HCEC 1CT (cell line): Measurements from ENCODE around the gene GRIA1.
"Not testable (repeated sequence)": the region's sequence is repeated elsewhere in the genome, so short reads cannot be mapped to it uniquely, and the experiment has no call there.

Experiments used
- DNase-seq: peaks from one replicate; pipeline ENCODE4 v3.0.0-alpha.2; 2017

Gene GRIA1

DNA sequence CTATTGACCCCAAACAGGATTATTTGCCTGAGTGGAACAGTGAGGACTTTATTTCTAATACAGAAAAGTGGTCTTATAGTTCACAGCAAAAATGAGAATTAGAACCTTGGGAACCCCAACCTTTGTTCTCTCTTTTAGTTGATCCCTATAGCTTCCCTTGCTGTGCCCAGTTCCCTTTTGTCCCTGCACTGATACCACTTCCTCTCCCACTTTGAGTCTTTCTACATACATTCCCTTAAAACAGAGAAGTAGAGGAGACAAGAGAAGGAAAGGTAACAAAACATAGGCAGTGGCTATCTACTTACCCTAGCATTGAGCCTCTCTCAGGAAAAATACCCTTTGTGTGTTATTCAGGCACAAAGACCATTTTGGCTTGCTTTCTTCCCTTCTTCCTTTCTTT lies 301.8 kb downstream of the GRIA1 start:
- no peak for DNase-seq

DNA sequence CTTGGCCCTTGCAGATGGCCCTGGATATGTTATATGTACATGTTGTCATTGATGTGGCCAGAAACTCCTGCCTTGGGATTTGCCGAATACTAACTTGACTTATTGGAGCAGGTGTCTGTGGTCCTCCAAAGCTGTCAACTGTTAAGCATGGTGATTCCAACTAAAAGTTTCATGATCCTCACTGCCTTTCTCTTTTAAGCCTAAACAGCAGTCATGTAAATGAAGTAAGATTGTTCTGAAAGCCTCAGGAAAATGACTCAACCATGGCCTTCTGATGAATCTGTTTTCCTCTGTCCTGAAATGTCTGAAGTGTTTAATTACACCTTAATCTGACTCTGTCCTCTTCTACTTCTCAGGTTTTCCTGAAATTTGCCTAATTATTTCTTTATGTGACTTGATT lies 303.2 kb downstream of the GRIA1 start:
- no peak for DNase-seq

DNA sequence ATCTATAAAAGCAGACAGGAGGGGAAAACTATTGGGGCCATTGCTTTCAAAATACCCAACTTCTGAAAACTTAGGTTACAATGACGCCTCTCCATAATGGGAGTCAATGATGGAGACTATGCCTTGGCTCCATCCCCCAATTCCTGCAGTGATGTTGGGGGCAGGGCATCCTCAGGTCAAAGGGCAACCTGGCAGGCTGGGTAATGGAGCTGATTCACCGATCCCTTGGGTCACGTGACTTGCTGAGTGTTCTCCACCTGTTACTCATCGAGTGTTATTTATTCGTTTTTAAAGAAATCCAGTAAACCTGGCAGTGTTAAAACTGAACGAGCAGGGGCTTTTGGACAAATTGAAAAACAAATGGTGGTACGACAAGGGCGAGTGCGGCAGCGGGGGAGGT lies 303.9 kb downstream of the GRIA1 start:
- DNase-seq, result no peak

DNA sequence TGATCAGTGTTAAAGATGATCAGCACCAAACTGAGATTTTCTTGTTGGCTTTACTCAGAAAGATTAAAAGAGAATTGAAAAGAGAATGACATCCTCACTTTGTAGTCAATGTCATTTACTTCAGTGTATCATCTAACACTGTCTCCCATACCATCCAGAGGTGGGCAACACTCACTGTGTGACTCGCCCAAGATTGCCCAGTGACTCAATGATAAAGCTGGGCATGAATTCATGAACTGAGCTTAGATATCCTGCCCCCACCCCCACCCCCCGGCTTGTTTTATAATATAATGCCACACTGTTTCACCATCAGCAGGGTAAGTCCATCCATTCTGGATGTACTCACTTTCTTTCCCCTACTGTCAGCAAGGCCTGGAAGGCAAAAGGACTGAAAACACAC lies 306.1 kb downstream of the GRIA1 start:
- no peak for DNase-seq

DNA sequence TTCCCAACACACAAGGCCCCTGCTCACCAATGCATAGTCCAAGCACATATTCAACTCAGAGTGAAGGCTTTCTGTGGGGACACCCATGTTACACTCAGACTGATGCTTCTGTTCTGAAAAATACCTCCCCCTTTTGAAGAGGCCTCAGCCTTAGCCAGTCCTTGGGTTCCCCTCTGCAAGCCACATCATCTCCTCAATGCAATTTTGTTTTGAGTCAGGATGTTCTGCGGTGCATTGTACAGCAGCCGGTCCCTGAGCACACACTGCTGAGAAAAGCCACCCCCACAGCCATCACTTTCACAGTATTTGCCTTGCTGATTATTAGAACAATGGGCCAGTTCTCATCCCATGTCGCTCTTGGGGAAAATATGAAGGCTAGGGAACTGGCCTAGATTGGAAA lies 307.0 kb downstream of the GRIA1 start:
- DNase-seq, result no peak

DNA sequence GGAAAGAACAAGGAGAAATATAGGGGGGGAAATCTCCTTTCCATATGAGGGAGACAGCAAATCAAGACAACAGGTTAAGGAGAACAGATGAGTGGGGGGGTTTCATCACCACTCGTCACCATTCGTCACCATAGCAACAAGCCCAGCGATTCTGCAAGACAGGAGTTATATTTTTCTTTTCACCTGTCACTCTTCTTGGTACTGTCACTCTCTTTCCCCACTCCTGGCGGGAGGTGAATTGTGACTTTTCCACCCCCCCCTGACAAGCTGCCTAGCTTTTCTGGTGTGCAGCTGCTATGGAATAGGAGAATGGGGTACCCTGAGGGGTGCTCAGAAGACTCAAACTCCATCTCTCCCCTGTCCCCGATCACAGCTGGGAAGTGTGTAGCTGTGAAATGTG lies 308.4 kb downstream of the GRIA1 start:
- DNase-seq, result no peak

DNA sequence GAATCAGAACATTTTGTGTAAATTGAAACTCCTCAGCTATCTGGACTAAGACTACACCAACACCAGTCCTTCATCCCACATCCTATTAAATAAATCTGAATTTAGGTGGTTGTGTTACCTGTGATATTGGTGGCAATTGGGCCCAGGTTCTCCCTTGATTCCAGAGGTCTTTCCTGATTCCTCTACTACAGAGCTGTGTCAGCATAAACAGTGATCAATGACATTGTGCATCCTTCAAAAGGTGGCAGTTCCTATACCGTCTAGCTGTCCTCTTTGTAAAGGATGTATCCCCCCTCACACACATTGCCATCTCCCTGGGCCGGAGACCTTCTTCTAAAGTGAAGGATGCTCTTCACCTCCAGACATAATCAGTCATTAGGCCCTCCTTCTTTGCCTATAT lies 309.0 kb downstream of the GRIA1 start:
- DNase-seq, result no peak

DNA sequence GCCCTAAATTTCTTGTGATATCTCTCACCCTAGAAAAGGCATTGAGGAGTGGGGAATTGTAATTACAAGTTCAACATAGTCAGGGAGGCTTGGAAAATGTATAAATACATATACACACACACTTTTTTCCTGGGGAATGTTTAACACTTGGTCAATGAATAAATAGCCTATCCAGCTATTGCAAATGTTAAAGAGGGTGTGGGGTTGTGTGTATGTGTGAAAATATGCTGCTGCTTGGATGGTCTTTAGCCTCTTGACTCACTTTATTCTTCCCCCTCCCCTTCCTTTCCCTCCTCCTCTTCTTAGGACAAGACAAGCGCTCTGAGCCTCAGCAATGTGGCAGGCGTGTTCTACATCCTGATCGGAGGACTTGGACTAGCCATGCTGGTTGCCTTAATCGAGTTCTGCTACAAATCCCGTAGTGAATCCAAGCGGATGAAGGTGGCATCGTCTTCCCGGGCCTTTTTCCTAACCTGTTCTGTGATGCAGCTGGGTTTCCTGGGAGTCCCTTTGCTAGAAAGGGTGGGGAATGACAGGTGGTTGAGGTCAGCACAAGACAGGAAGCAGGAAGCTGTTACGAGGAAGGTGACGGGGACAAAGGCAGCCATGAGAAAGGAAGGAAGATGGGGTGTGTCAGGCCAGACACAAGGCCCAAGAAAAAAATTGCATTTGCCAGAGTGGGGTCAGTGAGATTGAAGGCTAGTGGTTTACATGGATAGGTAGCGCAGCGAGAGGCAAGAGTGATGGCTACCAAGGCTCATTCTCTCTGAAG lies 311.8 kb downstream of the GRIA1 start:
- DNase-seq, result no peak

DNA sequence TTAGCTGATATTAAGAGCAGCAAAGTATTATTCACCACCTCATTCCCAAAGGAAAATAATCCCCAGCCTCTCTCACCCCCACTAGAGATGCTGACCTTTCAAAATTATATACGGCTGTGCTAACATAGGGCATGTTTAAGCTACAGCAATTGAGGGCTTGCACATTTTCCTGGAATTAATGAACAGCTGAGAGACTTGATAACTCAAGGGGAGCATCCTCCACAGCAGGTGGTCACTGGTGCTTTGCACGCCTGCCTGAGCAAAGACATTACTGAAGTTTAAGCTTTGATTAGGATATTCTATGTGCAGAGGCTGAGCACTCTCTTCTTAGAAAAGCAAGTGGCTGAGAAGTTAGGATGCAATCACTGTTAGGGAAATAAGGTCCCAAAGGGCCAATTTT lies 317.3 kb downstream of the GRIA1 start:
- no peak for DNase-seq

DNA sequence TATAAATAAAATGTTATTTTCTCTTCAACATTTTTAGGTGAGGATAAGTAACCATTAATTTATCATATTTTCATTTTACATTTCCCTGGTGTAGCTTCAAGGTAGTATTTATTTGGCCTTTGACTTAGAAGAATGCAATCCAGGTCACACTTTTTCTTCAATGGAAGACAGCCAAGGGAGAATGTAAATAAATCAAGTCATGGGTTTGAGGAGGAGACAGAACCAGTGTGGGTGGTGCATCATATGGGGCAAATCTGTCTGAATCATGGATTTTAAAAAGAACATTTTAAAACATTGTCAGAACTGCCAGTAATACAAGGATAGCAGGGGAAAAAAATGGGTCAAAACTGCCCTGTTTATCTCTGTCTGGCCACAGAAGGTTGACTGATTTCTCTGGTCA lies 318.7 kb downstream of the GRIA1 start:
- no peak for DNase-seq

DNA sequence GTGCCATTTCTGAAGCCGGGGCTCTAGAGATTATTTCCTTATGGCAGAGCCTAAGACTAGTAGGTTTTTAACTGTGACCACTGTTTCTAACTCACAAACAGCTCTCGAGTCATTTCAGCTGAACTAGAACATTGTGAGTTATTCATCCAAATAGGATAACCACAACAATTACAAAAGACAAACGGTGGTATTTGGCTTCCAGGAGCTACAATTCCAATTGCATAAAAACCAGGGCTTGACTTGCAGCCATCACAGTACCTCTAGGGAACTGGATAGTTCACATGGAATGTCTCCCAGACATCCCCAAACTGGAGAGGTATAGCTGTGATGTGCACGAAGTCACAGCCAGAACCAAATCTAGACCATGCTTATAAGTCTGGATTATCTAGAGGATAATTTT lies 323.4 kb downstream of the GRIA1 start:
- DNase-seq, result peak; percentile 24

DNA sequence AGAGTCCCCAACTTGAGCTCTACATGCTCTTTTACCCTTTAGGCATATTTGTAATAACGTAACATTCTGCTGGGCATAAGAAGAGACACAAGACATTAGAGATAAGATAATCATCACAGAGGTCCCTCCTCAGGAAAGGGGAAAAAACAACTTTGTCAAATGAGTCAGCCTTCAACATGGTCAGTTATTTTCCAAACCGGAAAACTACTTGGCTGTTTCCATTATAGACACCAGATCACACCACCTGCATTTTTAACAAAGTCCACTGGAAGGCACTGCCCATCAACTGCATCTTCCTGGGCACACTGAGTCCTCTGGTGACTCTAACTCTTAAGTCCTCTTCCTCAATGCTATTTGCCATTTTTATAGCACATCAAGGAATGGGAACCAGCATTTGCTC lies 326.4 kb downstream of the GRIA1 start:
- DNase-seq, result peak; percentile 28

DNA sequence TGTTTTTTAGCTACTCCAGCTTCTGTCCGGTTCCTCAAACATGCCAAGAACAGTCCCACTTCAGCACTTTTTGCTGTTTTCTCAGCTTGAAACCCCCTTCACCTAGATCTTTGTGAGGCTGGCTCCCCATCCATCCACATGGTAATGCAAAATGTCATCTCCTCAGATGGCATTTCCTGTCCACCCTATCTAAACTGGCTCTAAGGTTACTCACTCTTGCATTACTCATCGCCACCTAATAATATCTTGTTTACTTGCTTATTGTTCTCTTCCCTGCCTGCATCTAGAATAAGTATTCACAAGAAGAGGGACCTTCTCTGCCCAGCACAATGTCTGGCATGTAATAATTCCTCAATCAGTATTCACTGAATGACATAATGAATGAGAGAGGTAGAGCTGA lies 328.2 kb downstream of the GRIA1 start:
- DNase-seq, result peak; percentile 40

DNA sequence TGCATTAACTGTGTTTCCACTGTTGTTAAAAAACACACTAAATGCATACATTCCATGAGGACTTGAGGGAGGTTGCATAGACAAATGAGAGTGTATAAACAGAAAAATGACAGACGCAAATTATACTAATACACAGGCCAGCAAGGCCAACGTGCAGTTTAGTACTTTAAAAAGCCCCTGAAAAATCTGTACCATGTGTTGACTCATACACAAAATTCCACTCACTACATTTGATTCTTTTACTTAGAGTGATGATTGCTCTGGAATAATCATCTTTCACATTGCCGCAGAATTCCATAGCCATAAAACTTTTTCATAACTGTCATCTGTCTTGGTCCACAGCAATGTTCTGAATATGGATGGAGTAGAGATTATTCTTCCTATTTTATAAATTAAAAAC lies 332.6 kb downstream of the GRIA1 start:
- DNase-seq, result no peak

DNA sequence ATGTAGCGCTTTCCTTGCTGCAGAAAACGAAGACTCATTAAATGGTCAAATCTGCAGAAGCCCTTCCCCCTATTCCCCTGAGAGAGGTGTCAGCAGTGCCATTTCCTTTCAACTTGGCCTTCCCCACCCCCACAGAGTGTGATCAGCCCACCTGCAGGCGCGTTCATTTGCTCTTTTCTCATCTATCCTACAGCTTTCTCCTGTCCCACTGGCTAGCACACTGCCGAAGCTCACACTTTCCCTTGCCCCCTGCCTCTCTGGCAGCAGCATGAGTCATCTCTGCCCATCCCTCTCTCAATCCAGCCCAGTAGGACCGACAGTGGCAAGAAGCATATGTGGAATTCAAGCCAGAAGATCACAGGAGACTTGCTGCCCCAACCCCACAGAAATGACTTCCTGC lies 334.4 kb downstream of the GRIA1 start:
- no peak for DNase-seq

DNA sequence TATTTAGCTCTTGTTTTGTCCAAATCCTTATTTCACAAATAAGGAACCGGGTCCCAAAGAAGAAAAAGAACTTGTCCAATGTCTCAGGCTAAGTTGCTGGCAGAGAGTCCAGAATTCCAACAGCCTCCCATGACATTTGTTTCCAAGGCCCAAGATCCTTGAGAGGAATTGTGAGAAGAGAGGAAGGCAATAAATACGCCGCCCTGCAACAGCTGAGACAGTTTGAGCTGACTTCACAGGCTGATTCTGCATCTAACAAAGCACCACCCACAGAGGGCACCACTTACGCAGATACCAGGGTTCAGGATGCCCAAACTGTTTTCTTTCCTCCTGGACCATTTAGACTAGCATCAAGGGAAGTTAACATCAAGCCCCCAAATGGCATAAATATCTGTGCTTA lies 336.9 kb downstream of the GRIA1 start:
- peak; percentile 37 for DNase-seq

DNA sequence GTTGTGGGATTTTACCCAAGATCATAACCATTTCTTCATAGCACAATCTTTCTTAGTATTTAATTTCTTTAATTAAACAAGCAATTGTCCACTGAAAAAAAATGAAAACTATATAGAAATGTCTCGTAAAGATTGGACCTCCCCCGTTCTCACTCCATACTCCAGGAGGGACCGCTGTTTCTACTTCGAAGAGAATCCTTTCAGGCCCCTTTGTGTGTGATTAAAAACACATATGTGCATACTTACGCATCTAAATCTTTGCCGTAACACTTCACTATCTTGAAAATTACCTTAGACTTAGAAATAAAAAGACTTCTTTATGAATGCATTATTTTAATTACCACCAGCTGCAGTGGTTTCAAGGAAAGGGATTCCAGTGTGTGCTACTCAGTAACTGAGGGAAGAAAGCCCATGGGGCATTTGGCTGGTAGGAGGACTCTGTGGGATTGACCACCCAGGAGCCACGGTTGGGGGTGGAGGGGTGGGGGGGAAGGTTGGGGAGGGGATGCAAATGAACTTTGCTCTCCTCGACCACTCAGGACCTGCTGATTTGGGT lies 339.1 kb downstream of the GRIA1 start:
- DNase-seq, result no peak

DNA sequence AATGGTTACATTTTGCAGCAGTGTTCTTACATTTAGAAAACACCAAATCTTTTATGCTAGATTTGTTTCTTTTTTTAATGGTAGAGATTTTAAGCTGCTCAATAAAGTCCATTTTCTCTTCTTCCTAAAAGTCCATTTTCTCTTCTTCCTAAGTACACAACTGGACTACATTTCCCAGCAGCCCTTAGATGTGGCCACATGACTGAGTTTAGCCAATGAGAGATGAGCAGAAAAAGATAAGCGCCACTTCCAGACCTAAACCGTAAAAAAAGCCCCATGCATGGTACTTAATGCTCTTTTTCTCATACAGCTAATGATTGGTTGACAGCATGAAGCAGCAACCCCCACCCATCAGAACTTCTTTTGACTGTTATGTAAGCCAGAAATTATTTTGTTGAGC lies 341.5 kb downstream of the GRIA1 start:
- peak; percentile 24 for DNase-seq

DNA sequence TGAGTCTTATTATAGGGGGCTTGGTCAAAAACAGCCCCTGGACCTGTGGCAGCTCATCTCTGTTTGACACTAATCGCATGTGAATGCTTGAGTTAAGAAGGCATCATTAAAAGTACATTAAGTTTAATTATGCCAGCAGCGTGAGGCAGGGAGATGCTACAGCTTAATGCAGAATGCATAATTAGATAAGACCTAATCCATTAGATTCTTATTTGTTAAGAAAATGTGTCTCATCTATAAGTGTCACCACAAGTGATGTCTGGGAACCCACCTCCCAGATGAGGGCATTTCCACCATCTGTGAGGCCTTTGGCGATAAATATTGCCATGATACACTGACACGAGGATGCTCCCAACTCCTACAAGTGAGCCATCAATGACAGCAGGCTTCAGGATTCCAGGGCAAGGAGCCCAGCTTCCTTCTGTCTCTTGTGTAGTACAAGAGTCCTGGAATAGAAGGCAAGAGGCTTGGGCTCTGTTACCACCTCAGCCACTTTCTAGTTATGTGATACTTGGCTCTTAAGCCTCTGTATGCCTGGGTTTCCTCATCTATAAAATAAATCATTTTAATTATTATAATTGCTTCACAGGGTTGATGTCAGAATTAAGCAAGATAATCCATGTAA lies 345.5 kb downstream of the GRIA1 start:
- DNase-seq, result no peak

DNA sequence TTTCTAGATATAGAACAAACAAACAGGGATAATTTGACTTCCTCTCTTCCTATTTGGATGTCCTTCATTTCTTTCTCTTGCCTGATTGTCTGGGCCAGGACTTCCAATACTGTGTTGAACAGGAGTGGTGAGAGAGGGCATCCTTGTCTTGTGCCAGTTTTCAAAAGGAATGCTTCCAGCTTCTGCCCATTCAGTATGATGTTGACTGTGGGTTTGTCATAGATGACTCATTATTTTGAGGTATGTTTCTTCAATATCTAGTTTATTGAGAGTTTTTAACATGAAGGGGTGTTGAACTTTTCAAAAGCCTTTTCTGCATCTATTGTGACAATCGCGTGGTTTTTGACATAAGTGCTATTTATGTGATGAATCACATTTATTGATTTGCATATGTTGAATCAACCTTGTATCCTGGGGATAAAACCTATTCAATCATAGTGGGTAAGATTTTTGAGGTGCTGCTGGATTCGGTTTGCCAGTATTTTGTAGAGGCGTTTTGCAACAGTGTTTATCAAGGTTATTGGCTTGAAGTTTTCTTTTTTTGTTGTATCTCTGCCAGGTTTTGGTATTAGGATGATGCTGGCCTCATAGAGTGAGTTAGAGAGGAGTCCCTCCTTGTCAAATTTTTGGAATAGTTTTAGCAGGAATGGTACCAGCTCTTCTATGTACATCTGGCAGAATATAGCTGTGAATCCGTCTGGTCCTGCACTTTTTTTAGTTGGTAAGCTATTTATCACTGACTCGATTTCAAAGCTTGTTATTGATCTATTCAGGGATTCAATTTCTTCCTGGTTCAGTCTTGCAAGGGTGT lies 359.0 kb downstream of the GRIA1 start:
- peak; percentile 28 for DNase-seq

DNA sequence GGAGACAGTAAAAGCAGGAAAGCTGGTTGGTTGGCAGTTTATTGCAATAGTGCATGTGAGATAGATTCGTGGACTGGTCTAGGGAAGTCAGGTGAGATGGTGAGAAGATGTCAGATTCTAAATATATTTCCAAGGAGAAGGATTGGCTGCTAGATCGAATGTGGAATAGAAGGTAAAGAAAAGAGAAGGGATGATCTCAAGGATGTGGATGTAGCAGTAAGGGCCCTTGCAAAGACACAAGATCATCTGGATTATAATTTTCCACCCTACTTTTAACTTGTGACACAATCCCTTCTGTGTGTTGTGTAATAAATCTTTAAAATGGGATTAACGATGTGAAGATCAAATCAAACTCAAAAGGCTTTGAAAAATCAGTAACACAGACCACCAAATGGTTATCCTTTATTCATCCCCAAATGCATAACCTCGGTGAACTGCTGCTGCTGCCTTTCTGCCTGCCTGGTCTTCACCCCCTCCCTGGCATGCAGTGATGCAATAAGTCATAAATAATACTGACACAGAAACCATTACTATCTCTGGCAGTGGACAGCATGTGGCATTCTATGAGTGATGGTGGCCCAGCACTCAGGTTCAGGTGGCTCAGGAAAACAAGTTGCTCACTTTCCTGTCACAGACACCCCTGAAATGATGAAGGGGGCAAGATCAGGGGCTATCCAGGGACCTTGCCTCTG lies 369.9 kb downstream of the GRIA1 start:
- no peak for DNase-seq

DNA sequence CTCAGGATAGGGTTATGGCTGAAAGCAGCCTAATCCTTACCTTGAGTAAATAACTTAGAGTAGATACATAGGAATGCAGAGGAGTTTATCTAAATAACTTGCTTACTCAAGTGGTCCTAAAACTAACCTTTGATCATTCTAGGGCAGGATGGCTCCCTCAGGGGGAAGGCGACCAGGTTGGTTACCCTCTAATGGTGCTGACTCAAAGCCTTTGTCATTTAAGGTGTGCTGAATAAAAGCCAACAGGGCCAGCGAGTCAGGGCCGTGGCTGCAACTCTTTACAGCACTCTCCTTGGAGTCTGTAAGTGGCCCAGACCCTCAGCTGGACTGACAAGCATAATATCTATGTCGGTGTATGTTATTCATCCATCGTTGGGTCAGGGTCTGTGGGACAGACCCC lies 372.4 kb downstream of the GRIA1 start:
- not testable (repeated sequence) for DNase-seq
